Measurements from ENCODE around the gene RPRD1B.

Gene RPRD1B

DNA sequence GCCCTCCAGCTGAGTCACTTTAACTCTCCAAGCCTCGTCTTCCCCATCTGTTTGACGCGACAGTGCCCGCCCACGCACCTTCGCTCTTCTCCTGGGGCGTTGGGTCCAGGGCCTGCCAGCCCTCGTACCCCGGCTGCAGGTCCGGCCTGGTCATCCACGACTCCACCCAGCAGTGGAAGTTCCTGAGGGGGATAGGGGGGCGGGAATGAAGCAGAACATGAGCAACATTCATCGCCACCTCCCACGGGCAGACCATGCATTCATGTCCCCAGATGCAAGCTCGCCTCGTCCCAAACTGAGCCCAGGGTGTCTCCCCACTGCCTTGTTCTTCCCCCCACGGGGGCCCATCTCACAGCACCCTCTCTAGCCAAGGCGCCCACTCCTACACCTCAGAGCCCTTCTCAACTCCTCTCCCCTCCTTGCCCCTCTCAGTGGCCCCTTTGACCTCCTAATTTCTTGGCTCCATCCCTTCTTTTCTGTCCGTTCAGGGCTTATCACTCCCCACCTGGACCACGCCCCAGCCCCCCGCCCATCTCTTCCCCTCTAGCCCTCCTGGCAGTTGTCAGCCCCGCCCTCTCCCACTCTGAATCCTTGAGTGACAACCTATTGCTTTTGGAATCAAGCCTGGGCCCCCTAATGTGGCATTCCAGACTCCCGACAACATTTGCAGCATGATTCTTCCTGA, 107.8 kb downstream of the RPRD1B start:
- Histone ChIP-seq H3K36me3 (ENCODE audit: control insufficient read depth, insufficient read depth, low read length) (no peaks in the 10 kb centered on the region), H3K4me3 (replicated peaks; ENCODE audit: low read depth, low read length) (no peak overlapping the region), H3K27me3 (replicated peaks; ENCODE audit: control insufficient read depth, insufficient read depth, low read length) (no peaks in the 10 kb centered on the region)
- DNase-seq (ENCODE audit: extremely low read depth, insufficient read length), result no peak
- TF ChIP-seq, protein P1, sequence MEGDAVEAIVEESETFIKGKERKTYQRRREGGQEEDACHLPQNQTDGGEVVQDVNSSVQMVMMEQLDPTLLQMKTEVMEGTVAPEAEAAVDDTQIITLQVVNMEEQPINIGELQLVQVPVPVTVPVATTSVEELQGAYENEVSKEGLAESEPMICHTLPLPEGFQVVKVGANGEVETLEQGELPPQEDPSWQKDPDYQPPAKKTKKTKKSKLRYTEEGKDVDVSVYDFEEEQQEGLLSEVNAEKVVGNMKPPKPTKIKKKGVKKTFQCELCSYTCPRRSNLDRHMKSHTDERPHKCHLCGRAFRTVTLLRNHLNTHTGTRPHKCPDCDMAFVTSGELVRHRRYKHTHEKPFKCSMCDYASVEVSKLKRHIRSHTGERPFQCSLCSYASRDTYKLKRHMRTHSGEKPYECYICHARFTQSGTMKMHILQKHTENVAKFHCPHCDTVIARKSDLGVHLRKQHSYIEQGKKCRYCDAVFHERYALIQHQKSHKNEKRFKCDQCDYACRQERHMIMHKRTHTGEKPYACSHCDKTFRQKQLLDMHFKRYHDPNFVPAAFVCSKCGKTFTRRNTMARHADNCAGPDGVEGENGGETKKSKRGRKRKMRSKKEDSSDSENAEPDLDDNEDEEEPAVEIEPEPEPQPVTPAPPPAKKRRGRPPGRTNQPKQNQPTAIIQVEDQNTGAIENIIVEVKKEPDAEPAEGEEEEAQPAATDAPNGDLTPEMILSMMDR (IDR thresholded peaks at IDR 0.05; ENCODE audit: insufficient read depth, low read length, poor library complexity, severe bottlenecking), result no peak

Data from GM06990 (cell line).